Sigmoid colon (tissue), 4 donors: ENCODE results near the gene MROH8.

Experiments used
- EP300 ChIP-seq, 4 donors: sonication (generic); formaldehyde crosslinking; IDR thresholded peaks; one replicate each; pipeline ENCODE4 v1.6.1; 2017; ENCODE audit warnings: antibody characterized with exemption in 4 of 4
- POLR2AphosphoS5 ChIP-seq, 4 donors: sonication (generic); formaldehyde crosslinking; IDR thresholded peaks; one replicate each; pipeline ENCODE4 v1.6.1; 2017; ENCODE audit warnings: antibody characterized with exemption in 4 of 4

DNA sequence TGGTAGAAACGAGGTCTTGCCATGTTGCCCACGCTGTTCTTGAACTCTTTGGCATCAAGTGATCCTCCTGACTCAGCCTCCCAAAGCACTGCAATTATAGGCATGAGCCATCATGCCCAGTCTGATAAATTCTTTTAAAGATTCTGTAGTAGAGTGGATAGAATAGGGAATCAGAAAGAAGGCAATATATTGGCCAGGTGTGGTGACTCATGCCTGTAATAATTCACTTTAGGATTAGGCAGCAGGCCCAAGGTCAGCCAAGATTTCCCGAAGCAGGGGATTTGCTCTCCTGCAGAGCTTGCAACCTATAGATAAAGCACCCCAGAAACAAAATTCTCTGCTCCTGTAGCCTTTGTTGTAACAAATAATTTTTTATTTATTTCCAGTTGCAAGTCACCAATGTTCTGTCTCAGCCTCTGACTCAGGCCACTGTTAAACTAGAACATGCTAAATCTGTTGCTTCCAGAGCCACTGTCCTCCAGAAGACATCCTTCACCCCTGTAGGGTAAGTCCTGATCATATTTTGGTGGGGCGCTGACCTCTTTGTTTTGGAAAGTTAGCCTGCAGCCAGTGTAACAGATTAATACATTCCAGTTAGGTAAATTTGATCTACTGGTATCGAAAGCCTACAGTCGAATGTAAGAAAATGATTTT lies 30.4 kb upstream of the MROH8 start:
- no peak for TF ChIP-seq POLR2AphosphoS5 (IDR thresholded peaks at IDR 0.05)
- no peak for TF ChIP-seq EP300 (IDR thresholded peaks at IDR 0.05)
